Measurements from ENCODE around the gene EHF.
A peak's percentile ranks its signal among the peaks of the same experiment; 100 is the strongest.

Gene EHF

GRCh38 chr11:34583818-34584217, 37.1 kb upstream of the EHF start:
- ATAC-seq, result no peak
- TF ChIP-seq ZC3H10 (CRISPR knock-in tag; IDR thresholded peaks at IDR 0.05) (no peak), GLIS3 (CRISPR knock-in tag; IDR thresholded peaks at IDR 0.05) (no peak), ZNF8 (CRISPR knock-in tag; IDR thresholded peaks at IDR 0.05) (no peak), TSHZ2 (CRISPR knock-in tag; IDR thresholded peaks at IDR 0.05) (no peak)

GRCh38 chr11:34585304-34585734, 35.6 kb upstream of the EHF start:
- TF ChIP-seq CSDC2 (CRISPR knock-in tag; IDR thresholded peaks at IDR 0.05) (no peak), ZC3H10 (CRISPR knock-in tag; IDR thresholded peaks at IDR 0.05) (no peak), BACH2 (CRISPR knock-in tag; IDR thresholded peaks at IDR 0.05; ENCODE audit: borderline replicate concordance) (no peak), ESRRG (CRISPR knock-in tag; IDR thresholded peaks at IDR 0.05) (no peak), CSRNP3 (CRISPR knock-in tag; IDR thresholded peaks at IDR 0.05) (no peak), OSR1 (CRISPR knock-in tag; IDR thresholded peaks at IDR 0.05) (no peak), GLIS3 (CRISPR knock-in tag; IDR thresholded peaks at IDR 0.05) (no peak), PATZ1 (CRISPR knock-in tag; IDR thresholded peaks at IDR 0.05; ENCODE audit: borderline replicate concordance) (no peak), SNAI2 (CRISPR knock-in tag; IDR thresholded peaks at IDR 0.05) (no peak), CREB5 (CRISPR knock-in tag; IDR thresholded peaks at IDR 0.05; ENCODE audit: low read depth) (no peak), ZFP30 (CRISPR knock-in tag; IDR thresholded peaks at IDR 0.05) (no peak), ARNTL (CRISPR knock-in tag; IDR thresholded peaks at IDR 0.05; ENCODE audit: borderline replicate concordance, low read depth) (no peak), TSHZ2 (CRISPR knock-in tag; IDR thresholded peaks at IDR 0.05) (no peak)
- ATAC-seq, result no peak

GRCh38 chr11:34585735-34586487, 35.0 kb upstream of the EHF start:
- TF ChIP-seq ARNTL (CRISPR knock-in tag; IDR thresholded peaks at IDR 0.05; ENCODE audit: borderline replicate concordance, low read depth), result no peak
- TF ChIP-seq OSR1 (CRISPR knock-in tag; IDR thresholded peaks at IDR 0.05), result no peak
- no peak for TF ChIP-seq GLIS3 (CRISPR knock-in tag; IDR thresholded peaks at IDR 0.05)
- TF ChIP-seq ZNF565 (CRISPR knock-in tag; conservative IDR thresholded peaks at IDR 0.05; ENCODE audit: low read depth), result no peak
- no peak for TF ChIP-seq ZNF70 (CRISPR knock-in tag; IDR thresholded peaks at IDR 0.05)
- ATAC-seq, result peak; percentile 79
